Non-pigmented ciliary epithelial cell (primary cell): Measurements from ENCODE around the gene CDK15.

Experiments
- DNase-seq: peaks from one replicate; pipeline ENCODE4 v3.0.0-alpha.2; 2010; ENCODE audit warnings: low read depth

The CDK15 gene

DNA sequence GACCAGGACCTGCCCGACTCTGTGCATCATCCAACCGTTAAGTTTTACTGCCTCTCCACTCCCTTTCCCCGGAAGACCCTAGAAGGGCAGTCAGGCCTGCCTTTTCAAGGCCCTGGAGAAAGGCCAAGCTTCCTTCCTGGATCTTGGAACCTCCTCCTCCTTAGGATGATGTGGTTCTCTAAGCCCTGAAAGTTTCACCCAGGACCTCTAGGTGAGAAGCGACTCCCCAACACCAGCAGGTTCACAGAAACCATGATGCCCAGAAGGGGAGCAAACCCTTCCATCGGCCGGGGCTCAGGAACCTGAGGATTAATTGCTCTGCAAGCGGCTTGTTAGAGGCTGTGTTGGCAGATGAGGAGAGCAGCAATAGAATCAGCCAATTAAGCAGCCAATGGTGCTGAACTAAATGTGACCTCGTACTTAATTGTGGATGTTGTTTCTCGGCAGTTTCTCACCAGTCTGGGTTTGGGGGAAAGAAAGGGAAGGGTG, 133.2 kb downstream of the CDK15 start:
- no peak for DNase-seq

DNA sequence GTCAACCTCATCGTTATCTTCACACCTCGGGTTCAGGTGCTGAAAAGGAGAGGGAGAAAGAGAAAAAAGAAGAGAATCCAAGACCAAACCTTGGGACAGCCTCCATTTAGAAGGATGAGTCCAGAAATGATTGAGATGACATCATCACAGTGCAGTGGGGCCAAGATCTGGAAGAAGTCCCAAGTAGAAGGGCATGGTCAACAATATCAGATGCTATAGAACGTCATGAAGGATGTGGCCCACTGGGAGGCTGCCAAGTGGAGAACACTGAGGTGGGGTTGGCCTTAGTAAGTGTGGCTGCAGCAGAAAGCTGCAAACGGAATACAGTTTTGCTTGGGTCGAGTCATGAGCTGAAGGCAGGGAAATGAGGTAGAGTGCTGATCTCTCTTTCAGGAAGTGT, 136.2 kb downstream of the CDK15 start:
- DNase-seq = no peak
